Measurements from ENCODE around the gene CMSS1. TPM values are rescaled to one million over a fixed set of nuclear protein-coding genes. Genes with fewer than 3 reads are reported as not detected.
A peak's percentile ranks its signal among the peaks of the same experiment; 100 is the strongest.

Gene CMSS1
- total RNA-seq, 2 experiments from 2014 or later, result 95.6 to 97.2 TPM

GRCh38 chr3:100183608-100184125, 366.0 kb downstream of the CMSS1 start:
- H3K27ac Mint-ChIP-seq, result no peak overlapping the region

GRCh38 chr3:100184948-100185570, 367.4 kb downstream of the CMSS1 start:
- ChIA-PET CTCF (no interaction called here), POLR2A (no interaction called here)
- no peaks in the 10 kb centered on the region for H3K27me3 Mint-ChIP-seq
- no peak overlapping the region for H3K27ac Mint-ChIP-seq
- H3K36me3 Mint-ChIP-seq, result peaks cover 7% of the 10 kb centered on the region
- intact Hi-C loops (cut with micrococcal nuclease), result no loop called here
- H3K4me1 Mint-ChIP-seq (ENCODE audit: low read depth), result no peaks in the 10 kb centered on the region
- peaks cover 7% of the 10 kb centered on the region for H3K9me3 Mint-ChIP-seq
- DNase-seq, result no peak
- H3K4me3 Mint-ChIP-seq, result no peak overlapping the region

More at GRCh38 chr3:100183608-100184125, 366.0 kb downstream of the CMSS1 start:
- ChIA-PET CTCF (no interaction called here), POLR2A (no interaction called here)
- Mint-ChIP-seq H3K27me3 (no peaks in the 10 kb centered on the region), H3K4me3 (no peak overlapping the region), H3K36me3 (peaks cover 20% of the 10 kb centered on the region), H3K9me3 (peaks cover 20% of the 10 kb centered on the region), H3K4me1 (ENCODE audit: low read depth) (no peaks in the 10 kb centered on the region)
- DNase-seq, result no peak
- intact Hi-C loops (cut with micrococcal nuclease), result no loop called here

- no peak for DNase-seq
- no peak overlapping the region for H3K27ac Mint-ChIP-seq
- CTCF ChIA-PET, result no interaction called here
- POLR2A ChIA-PET, result no interaction called here
- H3K4me3 Mint-ChIP-seq, result no peak overlapping the region
- no peaks in the 10 kb centered on the region for H3K9me3 Mint-ChIP-seq
- no peaks in the 10 kb centered on the region for H3K27me3 Mint-ChIP-seq
- intact Hi-C loops (cut with micrococcal nuclease), result no loop called here
- H3K4me1 Mint-ChIP-seq (ENCODE audit: low read depth), result no peaks in the 10 kb centered on the region
- H3K36me3 Mint-ChIP-seq, result no peaks in the 10 kb centered on the region
Measured at GRCh38 chr3:100185847-100186246, 368.2 kb downstream of the CMSS1 start.

- Mint-ChIP-seq H3K36me3 (no peaks in the 10 kb centered on the region), H3K4me3 (no peak overlapping the region), H3K27ac (no peak overlapping the region), H3K4me1 (ENCODE audit: low read depth) (no peaks in the 10 kb centered on the region), H3K9me3 (no peaks in the 10 kb centered on the region), H3K27me3 (no peaks in the 10 kb centered on the region)
- DNase-seq, result no peak
- POLR2A ChIA-PET, result no interaction called here
- CTCF ChIA-PET, result no interaction called here
- intact Hi-C loops (cut with micrococcal nuclease), result no loop called here
Measured at GRCh38 chr3:100189444-100189964, 371.8 kb downstream of the CMSS1 start.

GRCh38 chr3:100195375-100195774, 377.7 kb downstream of the CMSS1 start:
- intact Hi-C loops (cut with micrococcal nuclease), result no loop called here
- Mint-ChIP-seq H3K4me1 (ENCODE audit: low read depth) (no peaks in the 10 kb centered on the region), H3K36me3 (peaks cover 1% of the 10 kb centered on the region), H3K27ac (no peak overlapping the region), H3K9me3 (no peaks in the 10 kb centered on the region), H3K4me3 (no peak overlapping the region), H3K27me3 (no peaks in the 10 kb centered on the region)
- no peak for DNase-seq
- POLR2A ChIA-PET, result no interaction called here
- CTCF ChIA-PET, result no interaction called here

- intact Hi-C loops (cut with micrococcal nuclease), result no loop called here
- DNase-seq, result no peak
- Mint-ChIP-seq H3K4me3 (no peak overlapping the region), H3K27ac (no peak overlapping the region), H3K9me3 (no peaks in the 10 kb centered on the region), H3K27me3 (no peaks in the 10 kb centered on the region), H3K4me1 (ENCODE audit: low read depth) (no peaks in the 10 kb centered on the region), H3K36me3 (peaks cover 1% of the 10 kb centered on the region)
- ChIA-PET POLR2A (no interaction called here), CTCF (interaction anchor here (1.5 kb wide), 1 partner anchor 129 kb away, joined by 4 read pairs; no protein-coding TSS in a partner anchor)
Measured at GRCh38 chr3:100197876-100198275, 380.2 kb downstream of the CMSS1 start.

GRCh38 chr3:100198579-100199269, 381.1 kb downstream of the CMSS1 start:
- intact Hi-C loops (cut with micrococcal nuclease), result no loop called here
- DNase-seq, result no peak
- CTCF ChIA-PET, result no interaction called here
- Mint-ChIP-seq H3K4me1 (ENCODE audit: low read depth) (no peaks in the 10 kb centered on the region), H3K4me3 (no peak overlapping the region), H3K27ac (no peak overlapping the region), H3K27me3 (no peaks in the 10 kb centered on the region), H3K9me3 (no peaks in the 10 kb centered on the region), H3K36me3 (peaks cover 1% of the 10 kb centered on the region)
- POLR2A ChIA-PET, result no interaction called here

GRCh38 chr3:100205171-100205570, 387.5 kb downstream of the CMSS1 start:
- no peaks in the 10 kb centered on the region for H3K27me3 Mint-ChIP-seq
- H3K27ac Mint-ChIP-seq, result no peak overlapping the region
- peaks cover 7% of the 10 kb centered on the region for H3K4me1 Mint-ChIP-seq (ENCODE audit: low read depth)
- intact Hi-C loops (cut with micrococcal nuclease), result no loop called here
- no peaks in the 10 kb centered on the region for H3K36me3 Mint-ChIP-seq
- CTCF ChIA-PET, result no interaction called here
- no peaks in the 10 kb centered on the region for H3K9me3 Mint-ChIP-seq
- H3K4me3 Mint-ChIP-seq, result no peak overlapping the region
- POLR2A ChIA-PET, result no interaction called here
- DNase-seq, result no peak

GRCh38 chr3:100206687-100207086, 389.0 kb downstream of the CMSS1 start:
- no peak for DNase-seq
- Mint-ChIP-seq H3K4me3 (no peak overlapping the region), H3K9me3 (no peaks in the 10 kb centered on the region), H3K27me3 (no peaks in the 10 kb centered on the region), H3K27ac (no peak overlapping the region), H3K4me1 (ENCODE audit: low read depth) (peaks cover 15% of the 10 kb centered on the region), H3K36me3 (no peaks in the 10 kb centered on the region)
- ChIA-PET CTCF (no interaction called here), POLR2A (no interaction called here)
- intact Hi-C loops (cut with micrococcal nuclease), result no loop called here

GRCh38 chr3:100207886-100208285, 390.2 kb downstream of the CMSS1 start:
- Mint-ChIP-seq H3K27ac (no peak overlapping the region), H3K27me3 (no peaks in the 10 kb centered on the region), H3K4me1 (ENCODE audit: low read depth) (peaks cover 15% of the 10 kb centered on the region), H3K9me3 (no peaks in the 10 kb centered on the region), H3K36me3 (no peaks in the 10 kb centered on the region), H3K4me3 (no peak overlapping the region)
- CTCF ChIA-PET, result interaction anchor here (0.7 kb wide), 1 partner anchor 21 kb away, joined by 3 read pairs; no protein-coding TSS in a partner anchor
- no peak for DNase-seq
- POLR2A ChIA-PET, result no interaction called here
- intact Hi-C loops (cut with micrococcal nuclease), result no loop called here

GRCh38 chr3:100209169-100209568, 391.5 kb downstream of the CMSS1 start:
- intact Hi-C loops (cut with micrococcal nuclease), result no loop called here
- Mint-ChIP-seq H3K4me1 (ENCODE audit: low read depth) (peaks cover 15% of the 10 kb centered on the region), H3K27me3 (no peaks in the 10 kb centered on the region), H3K36me3 (no peaks in the 10 kb centered on the region), H3K27ac (no peak overlapping the region), H3K9me3 (no peaks in the 10 kb centered on the region), H3K4me3 (no peak overlapping the region)
- ChIA-PET POLR2A (no interaction called here), CTCF (interaction anchor here (0.6 to 0.7 kb wide), 2 partner anchors 202 to 377 kb away, joined by 3 read pairs; no protein-coding TSS in a partner anchor)
- no peak for DNase-seq

GRCh38 chr3:100209948-100210771, 392.5 kb downstream of the CMSS1 start:
- DNase-seq, result no peak
- peaks cover 15% of the 10 kb centered on the region for H3K4me1 Mint-ChIP-seq (ENCODE audit: low read depth)
- no peaks in the 10 kb centered on the region for H3K9me3 Mint-ChIP-seq
- no peaks in the 10 kb centered on the region for H3K36me3 Mint-ChIP-seq
- POLR2A ChIA-PET, result no interaction called here
- peak overlapping the region; percentile 4 for H3K27ac Mint-ChIP-seq
- intact Hi-C loops (cut with micrococcal nuclease), result loop anchor here (2.0 to 5.0 kb wide), 2 partner anchors 37 to 123 kb away; no protein-coding TSS in a partner anchor
- H3K27me3 Mint-ChIP-seq, result no peaks in the 10 kb centered on the region
- CTCF ChIA-PET, result no interaction called here
- peak overlapping the region; percentile 12 for H3K4me3 Mint-ChIP-seq
